Stimulated activated CD8-positive, alpha-beta memory T cell treated with anti-CD3 and anti-CD28 coated beads, Interleukin-12 subunit alpha, Interleukin-12 subunit beta, amount 100 ng/mL, for 1 hour (primary cell): ENCODE results near the gene PAX8.
A peak's percentile ranks its signal among the peaks of the same experiment; 100 is the strongest.

Experiments used
- DNase-seq: peaks from one replicate; pipeline ENCODE4 v3.0.0-alpha.2; 2020; ENCODE audit warnings: low read depth

The PAX8 gene

DNA sequence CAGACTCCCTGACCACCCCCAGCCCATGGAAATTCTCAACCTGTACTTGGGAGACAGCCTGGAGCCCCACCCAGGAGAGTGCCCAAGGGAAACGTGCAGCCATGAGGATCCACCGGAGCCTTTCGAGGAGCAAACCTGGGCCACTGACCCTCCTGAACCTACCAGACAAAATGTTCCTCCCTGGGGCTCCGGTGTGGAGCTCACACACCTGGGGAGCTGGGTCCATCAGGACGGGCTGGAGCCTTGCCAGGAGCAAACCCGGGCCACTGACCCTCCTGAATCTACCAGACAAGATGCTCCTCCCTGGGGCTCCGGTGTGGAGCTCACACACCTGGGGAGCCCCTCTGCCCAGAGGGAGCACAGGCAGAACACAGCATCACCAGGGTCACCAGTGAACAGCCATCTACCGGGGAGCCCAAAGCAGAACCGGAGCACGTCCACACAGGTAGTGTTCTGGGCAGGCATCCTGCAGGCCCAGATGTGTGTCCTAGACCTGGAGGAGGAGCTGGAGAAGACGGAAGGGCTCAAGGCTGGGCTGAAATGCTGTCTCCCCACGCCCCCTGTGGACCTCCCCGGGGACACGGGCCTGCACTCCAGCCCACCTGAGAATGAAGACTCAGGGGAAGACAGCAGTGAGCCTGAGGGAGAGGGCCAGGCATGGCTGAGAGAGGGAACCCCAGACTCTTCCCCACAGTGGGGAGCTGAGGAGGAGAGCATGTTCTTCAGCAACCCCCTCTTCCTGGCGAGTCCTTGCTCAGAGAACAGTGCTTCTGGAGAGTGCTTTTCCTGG is 96.1 kb downstream of the PAX8 start:
- no peak for DNase-seq

DNA sequence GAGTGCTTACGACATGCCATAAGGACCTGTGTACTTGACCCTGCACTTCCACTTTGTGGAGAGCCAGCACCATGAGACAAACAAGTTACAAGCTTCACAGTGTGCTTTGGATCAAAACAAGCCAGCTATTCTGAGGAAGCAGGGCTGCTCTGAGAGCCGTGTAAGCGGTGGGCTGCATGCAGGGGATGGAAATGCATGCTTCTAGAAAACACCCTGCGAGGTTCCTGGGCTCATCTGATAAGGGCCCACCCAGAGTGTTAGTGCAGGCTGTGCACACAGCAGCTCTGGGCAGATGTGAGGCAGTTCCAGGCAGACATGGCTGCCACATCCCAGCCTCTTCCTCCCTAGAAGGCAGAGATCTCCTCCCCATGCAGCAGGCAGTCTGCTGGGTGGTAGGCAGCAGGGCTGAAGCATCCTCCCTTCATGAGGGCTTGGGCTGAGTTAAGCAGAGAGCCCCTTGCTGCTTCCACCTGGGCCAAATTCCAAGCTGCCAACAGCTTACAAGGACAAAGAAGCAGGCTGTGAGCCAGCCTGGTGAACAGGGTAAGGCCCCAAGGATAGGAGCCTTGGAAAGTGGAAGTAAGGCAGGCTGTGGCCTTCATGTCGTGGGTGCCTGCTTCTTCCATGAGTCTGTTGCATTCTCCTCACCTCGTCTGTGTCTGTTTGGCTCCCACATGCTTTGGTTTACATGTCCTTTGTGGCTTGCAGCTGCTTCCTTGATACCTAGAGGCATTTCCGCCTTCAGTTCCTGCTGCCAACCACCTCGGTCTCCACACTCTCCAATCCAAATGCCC is 97.3 kb downstream of the PAX8 start:
- DNase-seq = no peak

DNA sequence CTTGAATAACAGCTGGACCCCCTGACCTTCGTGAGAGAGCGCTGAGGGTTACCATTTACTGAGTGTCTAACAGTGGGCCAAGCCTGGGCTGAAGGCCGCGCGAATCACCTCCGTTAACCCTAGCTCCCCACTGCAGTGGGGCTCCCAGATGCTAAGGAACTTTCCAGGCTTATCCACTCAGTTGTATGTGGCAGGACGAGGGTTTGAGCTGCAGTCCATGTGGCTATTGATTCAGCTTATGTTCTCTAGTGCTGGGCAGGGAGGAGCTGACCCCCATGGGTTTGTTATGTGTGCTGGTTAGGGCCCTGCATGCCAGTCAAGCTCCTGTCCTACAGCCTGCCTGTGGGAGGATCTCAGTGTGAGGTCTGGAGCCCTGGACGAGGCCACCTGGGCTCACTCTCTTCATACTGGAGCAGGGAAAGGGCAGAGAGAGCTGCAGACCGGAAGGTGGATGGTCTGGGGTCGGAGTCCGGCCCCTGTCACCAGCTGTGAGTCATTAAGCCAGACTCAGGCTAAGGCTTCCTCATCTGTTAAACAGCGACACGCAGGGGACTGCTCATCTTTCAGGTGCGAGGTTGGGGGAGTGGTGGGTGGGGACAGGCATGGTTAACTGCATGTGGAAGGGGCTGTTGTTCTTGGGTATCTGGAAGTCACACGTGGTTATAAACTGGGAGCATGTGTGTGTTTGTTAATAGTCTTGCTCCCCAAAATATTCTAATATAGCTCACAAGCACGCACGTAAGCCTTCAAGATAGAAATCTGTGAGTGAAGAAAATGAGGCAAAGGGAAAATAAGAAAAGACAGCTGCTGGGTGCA is 98.4 kb downstream of the PAX8 start:
- no peak for DNase-seq

- no peak for DNase-seq
These were observed 99.2 kb downstream of the PAX8 start for GRCh38 chr2:113179446-113180045.

GRCh38 chr2:113178891-113179290 is 99.8 kb downstream of the PAX8 start:
- no peak for DNase-seq

DNA sequence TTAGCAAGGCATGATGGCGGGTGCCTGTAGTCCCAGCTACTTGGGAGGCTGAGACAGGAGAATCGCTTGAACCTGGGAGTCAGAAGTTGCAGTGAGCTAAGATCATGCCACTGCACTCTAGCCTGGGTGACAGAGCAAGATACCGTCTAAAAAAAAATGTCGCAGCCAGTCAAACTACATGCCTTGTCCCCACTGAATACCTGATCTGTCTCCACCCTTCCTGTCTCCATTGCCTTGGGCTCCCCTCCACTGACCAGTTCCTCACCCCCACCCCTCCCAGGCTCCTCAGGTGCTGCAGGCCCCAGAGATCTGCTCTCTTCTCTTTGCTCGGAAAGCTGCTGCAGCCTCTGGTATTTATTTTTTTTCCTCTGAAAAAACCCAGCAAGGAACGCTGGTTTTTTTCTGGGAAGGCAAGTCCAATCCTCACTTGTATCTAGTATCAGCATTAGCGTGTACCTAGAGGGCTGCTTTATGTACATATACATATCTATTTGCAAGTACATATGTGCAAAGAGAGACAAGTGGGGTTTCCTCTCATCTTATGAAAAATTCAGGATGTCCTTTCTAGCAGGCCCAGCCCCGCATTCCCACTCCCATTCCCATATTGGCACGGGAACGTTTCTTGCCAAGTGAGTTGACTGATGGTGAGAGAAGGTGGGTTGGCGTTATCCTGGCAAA is 100.5 kb downstream of the PAX8 start:
- no peak for DNase-seq

- no peak for DNase-seq
These were observed 101.9 kb downstream of the PAX8 start for GRCh38 chr2:113176696-113177355.

GRCh38 chr2:113175736-113176695 is 102.7 kb downstream of the PAX8 start:
- DNase-seq = no peak

- DNase-seq = peak; percentile 45
These were observed 103.6 kb downstream of the PAX8 start for GRCh38 chr2:113175042-113175628.

DNA sequence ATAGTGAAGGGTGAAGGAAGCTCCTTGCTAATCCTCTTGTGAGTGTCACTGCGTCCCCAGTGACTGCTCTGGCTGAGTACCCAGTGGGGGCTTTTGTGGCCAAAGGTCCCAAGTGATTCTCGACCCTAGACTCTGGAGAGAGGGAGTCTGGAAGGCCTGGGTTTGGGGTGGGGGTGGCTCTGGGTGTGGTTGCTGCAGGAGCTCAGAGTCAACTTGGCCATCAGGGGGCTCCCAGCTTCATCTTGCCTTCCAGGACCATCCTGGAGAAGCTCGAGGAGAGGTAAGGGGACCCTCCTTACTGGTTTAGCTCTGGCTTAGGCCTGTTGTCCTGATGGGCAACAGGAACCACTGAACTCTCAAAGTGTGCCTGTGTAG is 104.4 kb downstream of the PAX8 start:
- DNase-seq = no peak

GRCh38 chr2:113173542-113174375 is 105.0 kb downstream of the PAX8 start, which contains the start of gene PSD4:
Gene PSD4, plus strand, starts transcription at chr2:113173971. Its CDS starts 8,486 bp downstream, at chr2:113182457.
- peak; percentile 78 for DNase-seq

GRCh38 chr2:113172721-113173541 is 105.8 kb downstream of the PAX8 start:
- DNase-seq = no peak

DNA sequence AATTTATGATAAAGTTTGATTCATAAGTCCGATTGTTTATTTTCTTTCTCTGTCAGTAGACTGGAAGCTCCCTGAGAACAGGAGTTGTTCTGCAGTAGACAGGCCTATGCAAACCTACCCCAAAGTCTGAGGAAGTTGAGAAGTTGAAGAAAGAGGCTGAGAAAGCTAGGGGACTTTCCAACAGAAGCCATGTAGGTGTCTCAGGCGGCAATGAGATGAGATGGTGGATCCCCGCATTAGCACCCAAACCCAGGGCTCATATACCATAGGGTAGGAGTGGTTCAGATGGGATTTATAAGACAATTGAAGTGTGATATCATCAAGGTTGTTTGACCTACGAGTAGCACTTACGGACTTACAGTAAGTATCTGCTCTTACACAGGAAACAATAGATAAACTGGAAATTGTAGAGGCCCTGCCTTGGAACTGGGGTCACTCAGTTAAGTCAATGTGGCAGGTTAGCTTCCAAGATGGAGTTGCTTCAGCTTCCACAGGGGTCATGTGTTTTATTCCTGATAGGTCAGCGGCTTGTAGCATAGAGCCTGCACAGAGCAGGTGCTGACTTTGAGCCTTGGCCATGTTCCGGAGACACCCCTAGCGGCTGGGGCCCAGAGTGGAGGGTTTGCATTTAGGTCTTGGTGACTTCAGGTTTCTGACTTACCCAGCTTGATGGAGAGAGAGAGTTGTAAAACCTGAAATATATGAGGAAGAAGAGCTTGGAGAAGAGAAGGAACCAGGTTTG is 107.2 kb downstream of the PAX8 start:
- no peak for DNase-seq

DNA sequence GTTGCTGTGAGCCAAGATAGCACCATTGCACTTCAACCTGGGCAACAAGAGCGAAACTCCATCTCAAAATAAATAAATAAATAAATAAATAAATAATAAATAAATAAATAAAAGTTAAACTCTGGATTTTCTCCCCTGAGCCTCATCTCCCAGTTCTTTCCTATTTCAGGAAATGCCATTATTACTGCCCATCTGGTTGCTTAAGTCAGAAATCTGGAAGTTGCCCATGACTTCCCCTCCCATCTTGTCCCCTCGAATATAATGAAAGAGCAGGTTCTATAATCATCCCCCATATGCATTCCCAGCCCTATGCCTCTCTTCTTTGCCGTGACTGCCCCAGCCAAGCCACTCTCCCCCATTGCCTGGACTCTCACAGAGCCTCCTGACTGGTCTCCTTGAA is 109.1 kb downstream of the PAX8 start:
- DNase-seq = no peak

DNA sequence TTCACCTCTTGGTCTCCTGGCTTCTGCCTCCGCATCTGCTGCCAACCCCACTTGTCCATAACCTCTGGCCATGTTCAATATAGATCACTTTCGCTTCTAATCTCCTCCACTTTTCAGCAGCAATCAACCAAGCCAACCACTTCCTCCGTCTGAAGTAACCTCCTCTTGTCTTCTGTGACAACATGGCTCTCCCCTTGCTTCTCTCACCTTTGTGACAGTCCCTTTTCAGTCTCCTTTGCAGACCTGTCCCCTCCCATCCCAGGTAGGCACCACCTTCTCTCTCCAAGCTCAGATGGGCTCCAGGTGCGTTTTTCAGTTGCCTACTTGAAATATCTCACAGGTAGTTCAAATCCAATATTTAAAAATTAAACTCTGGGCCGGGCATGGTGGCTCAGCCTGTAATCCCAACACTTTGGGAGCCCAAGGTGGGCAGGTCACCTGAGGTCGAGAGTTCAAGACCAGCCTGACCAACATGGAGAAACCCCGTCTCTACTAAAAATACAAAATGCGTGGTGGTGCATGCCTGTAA is 109.7 kb downstream of the PAX8 start:
- DNase-seq = no peak

DNA sequence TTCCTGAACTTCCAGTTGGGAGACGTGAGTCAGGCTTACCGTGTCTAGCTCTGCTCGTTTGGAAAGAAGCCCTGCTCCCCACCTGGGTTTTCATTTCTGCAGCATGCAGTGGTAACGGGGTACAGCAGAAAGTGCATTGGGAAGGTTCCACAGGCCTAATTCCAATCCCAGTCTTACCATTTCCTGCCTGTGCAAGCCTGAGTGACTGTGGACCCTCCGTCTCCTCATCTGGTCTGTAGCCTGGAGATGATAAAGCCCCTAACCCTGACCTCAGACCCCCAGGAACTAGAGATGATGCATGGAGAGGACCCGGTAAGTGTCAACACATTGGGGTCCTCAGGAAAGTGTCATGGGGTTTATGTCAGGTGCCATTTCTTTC is 110.8 kb downstream of the PAX8 start:
- DNase-seq = no peak
